NCI-H524 (cell line): ENCODE data around the gene EIF4A3.

Experiments
- DNase-seq, 2 experiments: peaks; one replicate each; lab custom pipeline; 2025; lab: John Stamatoyannopoulos, UW

The EIF4A3 gene

GRCh38 chr17:80132906-80133625 is 13.9 kb downstream of the EIF4A3 start:
- no peak for DNase-seq

- DNase-seq: no peak
Measured at GRCh38 chr17:80130992-80131391, 15.9 kb downstream of the EIF4A3 start.

GRCh38 chr17:80129006-80129565 is 17.8 kb downstream of the EIF4A3 start:
- DNase-seq: no peak

GRCh38 chr17:80126449-80126715 is 20.5 kb downstream of the EIF4A3 start:
- no peak for DNase-seq

GRCh38 chr17:80125656-80126448 is 21.1 kb downstream of the EIF4A3 start:
- no peak for DNase-seq

- peak; percentile 44 to 74 for DNase-seq
Measured at GRCh38 chr17:80124351-80124981, 22.5 kb downstream of the EIF4A3 start.

GRCh38 chr17:80123791-80124190 is 23.1 kb downstream of the EIF4A3 start:
- DNase-seq: no peak

GRCh38 chr17:80122926-80123505 is 23.9 kb downstream of the EIF4A3 start:
- no peak for DNase-seq

- DNase-seq: no peak
Measured at GRCh38 chr17:80122026-80122575, 24.8 kb downstream of the EIF4A3 start.

- no peak for DNase-seq
Measured at GRCh38 chr17:80119839-80120238, 27.1 kb downstream of the EIF4A3 start.

GRCh38 chr17:80119271-80119791 is 27.6 kb downstream of the EIF4A3 start:
- DNase-seq: peak; percentile 56 to 76

GRCh38 chr17:80118601-80119270 is 28.2 kb downstream of the EIF4A3 start:
- no peak for DNase-seq

- DNase-seq: no peak
Measured at GRCh38 chr17:80117491-80118401, 29.2 kb downstream of the EIF4A3 start.

GRCh38 chr17:80116921-80117380 is 30.0 kb downstream of the EIF4A3 start:
- no peak for DNase-seq

- no peak for DNase-seq
Measured at GRCh38 chr17:80116276-80116920, 30.5 kb downstream of the EIF4A3 start.

- DNase-seq: no peak
Measured at GRCh38 chr17:80115159-80115558, 31.8 kb downstream of the EIF4A3 start.

- DNase-seq: no peak
Measured at GRCh38 chr17:80114758-80115157, 32.2 kb downstream of the EIF4A3 start.

GRCh38 chr17:80113033-80113484 is 33.9 kb downstream of the EIF4A3 start:
- DNase-seq: no peak

- DNase-seq: no peak
Measured at GRCh38 chr17:80112471-80113032, 34.4 kb downstream of the EIF4A3 start.
